NOMO-1 treated with DMSO at 0.1 percent for 48 hours (cell line): ENCODE results near the gene TUSC2.

Experiments
- DNase-seq: peaks from one replicate; lab custom pipeline; 2025; ENCODE audit not compliant: unreplicated experiment; lab: John Stamatoyannopoulos, UW

Gene TUSC2

GRCh38 chr3:50327943-50328691, at the start of gene TUSC2:
Gene TUSC2 (minus strand): TSS chr3:50328223. CDS start chr3:50328099, 124 bp downstream.
- peak; percentile 97 for DNase-seq

GRCh38 chr3:50375258-50375931, 47.4 kb upstream of the TUSC2 start:
- no peak for DNase-seq

- no peak for DNase-seq
Observed at GRCh38 chr3:50374363-50375257, 46.6 kb upstream of the TUSC2 start.

- DNase-seq = no peak
Observed at GRCh38 chr3:50373146-50374051, 45.4 kb upstream of the TUSC2 start.

- no peak for DNase-seq
Observed at GRCh38 chr3:50372349-50372748, 44.3 kb upstream of the TUSC2 start.

- DNase-seq = no peak
Observed at GRCh38 chr3:50371133-50371685, 43.2 kb upstream of the TUSC2 start.

GRCh38 chr3:50370594-50370993, 42.6 kb upstream of the TUSC2 start:
- DNase-seq = peak; percentile 28

GRCh38 chr3:50369012-50369670, 41.1 kb upstream of the TUSC2 start:
- no peak for DNase-seq

- no peak for DNase-seq
Observed at GRCh38 chr3:50365842-50366220, 37.8 kb upstream of the TUSC2 start.

GRCh38 chr3:50365080-50365841, 37.2 kb upstream of the TUSC2 start:
- peak; percentile 85 for DNase-seq

GRCh38 chr3:50364573-50365079, 36.6 kb upstream of the TUSC2 start:
- no peak for DNase-seq

- no peak for DNase-seq
Observed at GRCh38 chr3:50359760-50360110, 31.7 kb upstream of the TUSC2 start.

GRCh38 chr3:50358911-50359759, 31.1 kb upstream of the TUSC2 start, which contains the start of gene TMEM115:
Gene TMEM115 (minus strand): TSS chr3:50359521. CDS start chr3:50359063, 458 bp downstream.
- peak; percentile 99 for DNase-seq

GRCh38 chr3:50358355-50358910, 30.4 kb upstream of the TUSC2 start:
- DNase-seq = no peak

GRCh38 chr3:50357481-50357880, 29.5 kb upstream of the TUSC2 start:
- DNase-seq = no peak

- DNase-seq = peak; percentile 25
Observed at GRCh38 chr3:50356553-50356952, 28.5 kb upstream of the TUSC2 start.

- DNase-seq = no peak
Observed at GRCh38 chr3:50355829-50356552, 28.0 kb upstream of the TUSC2 start.
